Effector CD4-positive, alpha-beta T cell (primary cell): ENCODE results near the gene FCN2. TPM values are rescaled to one million over a fixed set of nuclear protein-coding genes. Genes with fewer than 3 reads are reported as not detected.

Experiments used
- DNase-seq: peaks from one replicate; pipeline ENCODE4 v3.0.0-alpha.2; 2020
- total RNA-seq: gene quantifications from one replicate; lab custom pipeline; 2026; lab: John Stamatoyannopoulos, UW

FCN2 gene
- total RNA-seq, result not detected

DNA sequence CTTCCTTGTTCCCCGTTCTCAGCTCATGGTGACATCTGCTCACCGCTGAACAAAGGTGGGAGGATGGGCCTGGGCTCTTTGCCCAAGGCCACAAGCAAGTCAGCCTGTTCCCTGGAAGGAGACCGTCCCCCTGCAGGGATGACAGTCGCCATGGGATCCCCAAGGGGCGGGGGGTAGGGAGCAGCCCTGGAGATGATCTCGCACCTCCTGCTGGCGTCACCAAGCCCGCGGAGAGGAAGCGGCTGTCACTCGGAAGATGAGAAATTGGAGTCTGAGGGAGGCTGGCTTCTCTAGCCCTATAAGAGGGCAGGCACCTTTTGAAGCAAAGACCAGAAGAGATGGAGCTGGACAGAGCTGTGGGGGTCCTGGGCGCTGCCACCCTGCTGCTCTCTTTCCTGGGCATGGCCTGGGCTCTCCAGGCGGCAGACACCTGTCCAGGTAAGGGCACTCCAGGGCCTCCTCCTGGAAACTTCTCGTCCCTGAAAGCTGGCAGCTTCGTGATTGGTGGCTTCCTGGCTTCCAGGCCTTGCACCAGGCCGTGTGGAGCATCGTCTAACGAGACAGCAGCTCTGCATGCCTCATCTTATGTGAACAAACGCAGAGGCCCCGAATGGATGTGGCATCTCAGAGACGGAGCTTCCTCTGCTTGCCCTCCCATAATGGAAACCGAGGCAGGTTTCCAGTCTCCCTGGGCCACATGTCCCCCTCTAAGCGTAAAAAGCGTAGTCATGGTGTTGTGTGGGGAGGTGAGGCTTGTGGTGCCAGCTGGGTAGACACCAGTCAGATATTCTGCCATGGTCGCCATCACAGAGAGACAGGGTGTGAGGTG lies at the start of gene FCN2:
Gene FCN2 (plus strand): TSS at position 327 of the 829 bp plus-strand sequence. CDS start 12 bp downstream, at position 339.
- DNase-seq, result no peak

DNA sequence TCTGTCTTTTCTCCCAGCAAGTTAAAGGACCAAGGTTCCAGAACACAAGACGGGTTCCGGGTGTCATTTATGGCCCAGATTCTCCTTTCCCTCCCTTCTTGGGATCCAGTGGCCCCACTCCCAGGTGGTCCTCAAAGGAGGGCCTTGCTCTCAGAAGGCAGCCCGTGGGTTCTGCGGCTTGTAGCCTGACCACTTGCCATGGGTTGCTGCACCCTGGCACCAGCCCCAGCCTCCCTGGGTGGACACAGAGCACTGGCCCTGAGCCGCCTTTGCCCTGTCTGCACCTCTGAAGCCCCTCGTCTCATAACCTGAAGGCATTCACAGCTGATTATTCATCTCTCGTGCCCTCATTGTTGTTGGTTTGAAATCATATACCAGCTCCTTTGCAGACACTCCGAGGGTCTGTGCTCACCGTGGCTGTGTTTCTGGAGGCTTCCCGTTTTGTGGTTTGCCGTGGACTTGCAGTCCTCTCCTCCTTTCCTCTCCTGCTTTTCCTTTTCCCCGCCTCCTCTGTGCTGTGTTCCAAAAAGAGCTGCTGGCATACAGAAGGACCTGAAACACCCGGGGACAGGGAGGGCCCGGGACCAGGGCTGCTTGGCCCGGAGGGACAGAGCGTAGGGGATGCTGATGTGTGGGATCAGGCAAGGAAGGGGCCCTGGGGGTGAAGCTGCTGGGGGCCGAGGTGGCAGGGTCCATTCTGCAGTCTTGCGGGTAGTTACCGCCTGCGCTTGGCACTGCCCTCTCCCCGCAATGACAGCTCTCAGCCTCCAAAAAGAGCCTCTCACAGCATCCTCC lies 49.5 kb upstream of the FCN2 start:
- DNase-seq, result no peak

DNA sequence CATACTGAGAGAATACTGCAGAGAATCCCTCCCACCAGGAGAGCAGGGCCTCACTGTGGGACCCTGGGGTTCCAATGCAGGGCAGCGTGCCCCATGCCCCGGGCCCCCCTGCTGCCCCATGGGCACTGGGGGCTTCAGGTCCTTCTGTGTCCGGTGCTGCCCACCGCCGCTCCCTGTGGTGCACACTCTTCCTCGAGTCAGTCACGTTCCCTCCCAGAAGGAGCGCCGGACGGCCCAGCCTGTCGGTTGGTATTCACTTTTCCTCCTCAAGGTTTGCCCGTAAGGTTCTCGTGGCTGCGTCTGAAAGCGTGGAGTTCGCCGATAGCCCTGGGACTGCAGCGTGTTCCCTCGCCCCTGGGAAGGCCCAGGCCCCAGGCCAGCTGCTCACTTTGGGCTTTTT lies 48.1 kb upstream of the FCN2 start:
- DNase-seq, result no peak

DNA sequence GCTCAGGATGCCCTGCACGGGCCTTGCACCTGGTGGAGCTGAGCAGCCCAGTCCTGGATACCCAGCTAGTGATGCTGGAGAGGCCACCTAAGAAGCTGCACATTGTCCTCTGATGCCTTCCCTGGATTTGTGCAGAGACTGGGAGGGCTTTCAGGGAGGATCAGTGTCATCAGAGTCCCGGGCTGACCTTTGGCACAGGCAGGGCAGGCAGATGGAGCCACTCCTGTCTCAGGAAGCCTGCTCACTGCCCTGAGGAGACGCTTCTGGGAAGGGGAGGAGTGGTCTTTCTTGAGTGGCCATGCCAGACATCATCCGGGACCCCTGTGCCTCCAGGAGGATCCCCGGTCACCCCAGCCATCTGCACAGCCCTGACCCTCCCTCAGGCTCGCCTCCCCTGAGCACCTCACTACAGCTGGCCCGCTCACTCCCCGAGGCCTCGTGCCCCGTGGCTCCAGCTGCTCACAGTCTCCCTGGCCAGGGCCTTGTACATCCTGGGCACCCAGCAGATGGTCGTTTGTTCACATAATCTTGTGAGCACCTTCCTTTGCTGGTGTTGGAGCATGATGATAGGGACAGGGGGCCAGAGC lies 47.2 kb upstream of the FCN2 start:
- DNase-seq, result no peak

DNA sequence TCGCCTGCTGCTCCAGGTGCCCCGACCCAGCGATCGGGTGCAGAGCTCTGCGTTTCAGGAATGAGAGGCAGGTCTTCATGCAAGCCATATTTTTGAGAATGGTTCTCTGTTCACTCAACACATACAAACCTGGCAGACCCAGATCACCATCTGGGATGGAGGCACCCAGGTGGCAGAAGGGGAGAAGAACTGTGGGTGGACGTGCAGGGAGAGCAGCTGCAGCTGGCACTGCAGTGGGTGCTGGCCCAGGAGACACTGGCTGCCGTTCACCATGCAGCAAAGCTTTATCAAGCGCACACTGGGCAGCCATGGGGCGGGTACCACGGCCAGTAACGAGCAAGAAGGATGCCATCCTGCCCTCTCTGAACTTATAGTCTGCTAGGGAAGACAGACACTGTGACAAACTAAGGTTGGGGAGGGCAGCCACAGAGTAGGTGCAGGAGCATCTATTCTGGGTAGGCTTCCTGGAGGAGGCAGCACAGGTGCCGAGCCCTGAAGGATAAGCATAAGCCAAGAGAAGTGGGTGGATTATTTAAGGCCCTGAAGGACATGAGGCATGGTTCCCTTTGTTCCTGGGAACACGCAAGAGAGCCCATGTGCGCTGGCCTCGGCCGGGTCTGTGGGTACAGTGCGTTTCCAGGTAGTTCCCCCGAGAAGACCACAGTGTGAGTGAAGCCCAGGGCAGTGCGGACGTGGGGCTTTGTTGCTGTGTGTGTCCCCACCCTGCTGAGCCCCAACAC lies 46.2 kb upstream of the FCN2 start:
- DNase-seq, result no peak

DNA sequence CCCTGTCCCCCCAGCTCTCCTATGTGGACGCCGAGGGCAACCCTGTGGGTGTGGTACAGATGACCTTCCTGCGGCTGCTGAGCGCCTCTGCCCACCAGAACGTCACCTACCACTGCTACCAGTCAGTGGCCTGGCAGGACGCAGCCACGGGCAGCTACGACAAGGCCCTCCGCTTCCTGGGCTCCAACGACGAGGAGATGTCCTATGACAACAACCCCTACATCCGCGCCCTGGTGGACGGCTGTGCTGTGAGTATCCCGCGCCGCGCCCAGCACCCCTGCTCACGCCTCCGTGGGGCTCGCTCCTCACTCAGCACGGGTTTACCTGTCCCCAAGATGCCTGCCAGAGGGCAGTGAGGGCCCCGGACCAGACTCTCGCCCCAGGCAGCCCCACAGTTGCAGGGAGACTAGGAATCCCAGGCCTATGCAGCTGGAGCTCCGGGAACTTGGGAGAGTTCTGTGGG lies 45.6 kb upstream of the FCN2 start:
- DNase-seq, result no peak

DNA sequence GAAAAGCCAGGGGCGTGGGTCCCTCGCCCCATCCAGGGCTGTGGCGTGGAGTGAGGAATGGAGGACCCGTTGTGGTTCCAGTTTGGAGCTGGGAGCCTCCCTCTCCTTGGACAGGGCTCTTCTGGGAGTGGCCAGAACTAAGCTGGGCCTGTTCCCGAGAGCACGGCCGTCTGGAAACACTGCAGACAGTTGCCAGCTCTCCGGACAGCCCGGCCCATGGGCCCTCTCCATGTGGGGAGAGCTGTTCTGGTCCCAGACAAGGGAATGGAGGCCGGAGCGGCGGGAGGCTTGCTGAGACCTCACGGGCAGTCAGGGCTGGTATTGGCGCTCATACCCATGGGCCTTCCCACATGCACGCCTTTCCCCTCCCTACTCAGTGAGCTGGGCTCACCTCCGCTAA lies 45.2 kb upstream of the FCN2 start:
- DNase-seq, result no peak

DNA sequence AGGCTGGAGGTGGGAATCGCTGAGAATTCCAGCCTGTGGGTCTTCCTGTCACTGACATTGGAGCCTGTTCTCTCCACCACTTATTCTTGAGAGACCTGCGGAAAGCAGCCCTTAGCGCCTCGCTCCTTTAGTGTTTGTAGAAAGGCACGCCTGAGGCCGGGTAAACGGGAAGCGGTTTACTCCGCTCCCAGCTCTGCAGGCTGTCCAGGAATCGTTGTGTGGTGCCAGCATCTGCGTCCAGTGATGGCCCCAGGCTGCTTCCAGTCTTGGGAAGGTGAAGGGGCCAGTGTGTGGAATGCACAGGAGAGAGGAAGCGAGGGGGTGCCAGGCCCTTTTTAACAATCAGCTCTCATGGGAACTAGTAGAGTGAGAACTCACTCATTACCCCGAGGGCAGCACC lies 44.6 kb upstream of the FCN2 start:
- DNase-seq, result no peak

DNA sequence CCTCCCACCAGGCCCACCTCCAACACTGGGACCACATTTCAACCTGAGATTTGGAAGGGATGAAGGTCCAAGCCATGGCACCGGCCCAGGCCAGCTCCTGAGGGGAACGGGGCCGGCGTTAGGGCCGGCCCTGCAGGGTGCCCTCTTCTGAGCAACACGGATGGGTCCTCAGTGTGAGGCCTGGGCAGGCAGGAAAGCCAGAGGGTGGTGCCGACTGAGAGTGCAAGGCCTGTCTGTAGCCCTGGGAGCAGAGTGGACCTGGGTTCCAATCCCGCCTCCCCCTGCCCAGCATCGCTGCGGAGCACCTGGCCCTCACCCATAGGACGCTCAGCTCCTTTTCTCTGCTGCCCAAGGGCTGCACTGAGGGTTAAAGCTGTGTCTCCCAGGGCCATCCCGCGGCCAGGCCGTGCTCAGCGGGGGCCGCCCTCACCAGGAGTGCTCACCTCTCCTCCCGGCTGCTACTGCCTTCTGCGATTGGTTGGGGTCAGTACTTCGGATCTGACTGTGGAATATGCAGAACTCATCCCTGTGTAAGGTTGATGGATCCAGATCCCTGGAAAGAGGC lies 44.1 kb upstream of the FCN2 start:
- DNase-seq, result no peak

DNA sequence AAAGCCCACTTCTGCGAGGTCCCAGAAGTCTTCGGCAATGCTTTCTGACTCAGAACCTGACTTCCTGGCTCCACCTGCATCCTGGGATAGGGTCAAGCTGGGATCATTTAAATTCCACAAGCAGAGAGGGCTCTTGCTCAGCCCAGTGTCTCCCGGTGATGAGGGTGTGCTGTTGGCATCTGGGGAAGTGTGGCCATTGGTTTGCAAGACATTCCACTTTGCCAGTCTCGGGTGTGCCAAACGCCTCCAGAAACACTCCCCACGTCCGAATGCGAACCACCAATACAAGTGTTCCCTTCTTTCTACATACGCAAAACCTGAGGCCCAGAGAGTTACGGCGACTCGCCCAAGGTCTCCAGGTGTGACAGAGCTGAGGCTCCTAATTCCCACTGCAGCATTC lies 43.1 kb upstream of the FCN2 start:
- DNase-seq, result no peak

DNA sequence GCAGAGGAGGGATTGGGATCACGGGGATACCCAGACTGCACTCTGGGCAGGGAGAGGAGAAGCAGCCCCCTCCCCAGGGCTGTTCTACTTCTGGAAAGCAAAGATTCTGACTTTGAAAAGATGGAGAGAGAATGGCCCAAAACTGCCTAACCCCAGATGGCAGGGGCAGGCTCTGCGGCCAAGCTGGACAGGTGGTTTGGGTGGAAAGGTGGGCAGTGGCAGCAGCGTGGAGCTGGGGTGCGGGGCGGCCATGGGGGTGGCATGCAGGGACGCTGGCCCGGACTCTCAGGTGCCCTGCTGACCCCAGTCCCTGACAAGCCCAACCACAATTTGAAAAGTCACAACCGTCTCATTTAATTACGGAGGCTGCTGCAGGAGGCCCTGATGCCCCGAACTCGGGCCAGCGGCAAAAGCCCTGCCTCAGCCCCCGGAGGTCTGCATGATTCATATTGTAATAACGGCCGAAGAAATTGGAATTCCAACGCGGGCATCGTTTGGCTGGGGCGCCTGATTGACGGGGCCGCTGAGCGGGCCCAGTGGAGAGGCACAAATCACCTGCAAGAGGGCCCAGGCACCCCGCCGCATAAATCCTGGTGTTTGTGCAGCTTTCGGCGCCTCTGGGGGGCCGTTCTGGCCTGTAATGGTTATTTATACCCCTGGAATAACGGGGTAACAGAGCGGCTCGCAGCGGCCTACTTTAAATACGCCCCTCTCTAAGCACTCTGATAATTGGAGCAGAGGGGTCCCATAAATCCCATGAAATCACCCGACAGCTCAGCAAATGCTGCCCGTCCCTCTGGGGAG lies 41.8 kb upstream of the FCN2 start:
- no peak for DNase-seq

DNA sequence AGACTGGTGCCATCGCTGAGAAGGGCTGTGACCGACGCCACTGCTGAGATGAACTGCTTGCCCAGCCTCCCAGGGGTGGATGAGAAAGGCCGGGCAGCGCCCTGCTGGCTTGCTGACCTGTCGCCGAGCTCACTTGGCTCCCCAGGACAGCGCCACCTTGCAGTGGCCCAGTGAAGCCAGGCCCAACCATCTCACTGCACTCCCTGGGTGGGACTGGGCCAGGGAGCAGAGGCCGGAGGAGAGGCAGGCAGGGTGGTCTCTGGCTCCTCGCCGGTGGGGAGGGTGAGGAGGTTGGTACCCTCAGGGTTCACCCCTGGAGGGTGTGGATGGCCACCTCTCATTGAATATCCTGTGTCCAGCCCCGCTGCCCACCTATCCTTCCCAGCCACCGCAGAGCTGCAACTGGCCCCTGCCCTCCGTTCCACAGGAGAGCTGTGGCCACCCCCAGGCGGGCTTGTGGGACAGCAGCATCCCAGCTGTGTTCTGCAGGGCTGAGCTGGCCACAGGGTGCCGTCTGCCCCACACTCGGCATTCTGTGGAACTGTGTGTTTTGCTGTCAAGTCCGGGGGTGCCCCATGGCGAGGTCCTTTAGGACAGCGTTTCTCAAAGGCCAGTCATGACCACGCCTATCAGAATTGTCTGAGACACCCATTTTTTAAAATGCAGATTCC lies 41.0 kb upstream of the FCN2 start:
- DNase-seq, result no peak

DNA sequence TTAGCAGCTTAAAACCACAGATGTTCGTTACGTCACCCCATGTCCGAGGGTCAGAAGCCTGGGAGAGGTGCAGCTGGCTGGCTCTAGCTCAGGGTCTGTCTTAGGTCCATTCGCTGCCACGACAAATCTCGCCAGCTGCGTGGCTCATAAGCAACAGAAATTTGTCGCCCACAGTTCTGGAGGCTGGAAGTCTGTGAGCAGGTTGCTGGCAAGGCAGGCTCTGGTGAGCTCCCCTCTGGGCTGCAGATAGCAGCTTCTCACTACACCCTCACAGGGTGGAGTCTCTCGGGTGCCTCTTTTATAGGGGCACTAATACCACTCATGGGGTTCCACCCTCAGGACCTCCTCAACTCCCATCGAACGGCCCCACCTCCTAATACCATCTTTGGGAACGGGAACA lies 40.1 kb upstream of the FCN2 start:
- no peak for DNase-seq

DNA sequence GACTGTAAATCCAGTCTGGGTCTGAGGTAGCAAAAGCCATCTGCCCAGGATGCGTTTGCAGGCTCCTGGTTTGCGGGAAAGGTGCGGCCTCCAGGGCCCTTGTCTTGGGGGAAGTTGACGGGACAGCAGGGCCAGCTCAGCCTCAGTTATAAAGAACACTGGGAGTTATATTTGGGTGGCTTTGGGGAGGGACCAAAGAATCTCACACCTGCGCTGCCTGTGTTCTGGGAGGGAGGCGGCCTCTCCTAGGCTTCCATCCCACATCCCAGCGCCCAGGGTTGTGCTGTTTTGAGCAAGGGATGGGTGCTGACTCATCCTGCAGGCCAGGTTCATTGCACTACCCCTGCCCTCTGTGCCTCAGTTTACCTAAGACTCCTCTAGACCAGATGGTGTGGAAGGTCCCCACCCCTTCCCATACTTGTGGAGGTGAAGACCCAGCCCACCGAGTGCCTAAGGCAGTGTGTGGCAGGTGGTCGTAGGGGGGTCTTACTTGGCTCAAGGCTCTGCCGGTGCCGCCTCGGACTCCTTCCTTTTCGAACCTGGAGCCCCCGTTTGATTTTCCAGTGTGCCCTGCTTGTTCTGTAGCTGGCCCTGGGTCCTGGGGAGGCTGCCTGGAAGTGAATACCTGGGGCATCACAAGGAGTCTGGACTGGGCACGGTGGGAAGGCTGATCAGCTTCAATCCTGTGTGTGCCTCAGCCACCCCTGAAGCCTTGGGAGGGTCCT lies 39.3 kb upstream of the FCN2 start:
- DNase-seq, result no peak

DNA sequence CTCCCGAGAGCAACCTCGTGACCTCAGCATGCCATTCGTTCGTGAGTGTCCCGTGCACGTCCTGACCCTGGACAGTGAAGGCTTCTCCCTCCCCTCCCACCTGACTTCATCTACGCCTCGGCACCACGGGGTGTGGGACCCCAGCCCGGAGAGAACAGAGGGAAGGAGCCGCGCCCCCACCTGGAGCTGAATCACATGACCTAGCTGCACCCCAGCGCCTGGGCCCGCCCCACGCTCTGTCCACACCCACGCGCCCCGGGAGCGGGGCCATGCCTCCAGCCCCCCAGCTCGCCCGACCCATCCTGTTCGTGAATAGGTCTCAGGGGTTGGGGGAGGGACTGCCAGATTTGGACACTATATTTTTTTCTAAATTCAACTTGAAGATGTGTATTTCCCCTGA lies 38.3 kb upstream of the FCN2 start:
- DNase-seq, result no peak

DNA sequence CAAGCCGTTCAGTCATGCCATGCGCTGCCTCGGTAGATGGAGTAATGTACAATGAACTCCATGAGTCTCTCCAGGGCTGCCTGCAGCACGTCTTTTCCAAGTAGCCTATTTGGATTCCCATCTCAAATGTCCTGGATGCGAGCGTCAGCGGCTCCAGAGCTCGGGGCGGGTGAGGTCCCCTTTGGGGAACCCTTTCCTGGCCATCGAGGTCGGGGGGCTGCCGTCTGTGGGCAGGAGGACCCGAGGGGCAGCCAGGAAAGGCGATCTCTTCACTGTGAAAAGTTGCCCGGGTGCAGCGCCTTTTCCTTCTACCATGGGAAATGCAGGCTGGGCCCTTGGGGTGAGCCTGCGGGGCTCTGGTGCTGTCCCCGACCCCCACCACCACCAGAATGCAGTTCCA lies 36.9 kb upstream of the FCN2 start:
- DNase-seq, result no peak

DNA sequence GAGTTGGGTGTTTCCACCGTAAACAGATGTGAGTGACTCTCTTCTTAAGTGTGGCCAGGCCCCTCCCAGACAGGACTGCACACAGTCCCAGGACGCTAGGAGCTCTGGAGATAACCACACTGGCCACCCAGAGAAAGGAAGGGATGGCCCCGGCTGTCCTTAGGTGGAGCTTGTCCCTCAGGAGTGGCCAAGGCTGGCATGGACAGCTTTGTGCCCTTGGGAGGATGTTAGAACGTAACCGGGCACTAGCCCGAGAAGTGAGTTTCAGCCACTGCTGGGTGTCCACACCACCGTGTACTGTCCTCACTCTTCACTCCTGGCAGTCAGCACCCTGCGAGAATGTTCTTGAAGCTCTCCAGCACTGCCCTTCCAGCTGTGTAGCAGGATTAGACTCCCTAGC lies 35.8 kb upstream of the FCN2 start:
- no peak for DNase-seq

DNA sequence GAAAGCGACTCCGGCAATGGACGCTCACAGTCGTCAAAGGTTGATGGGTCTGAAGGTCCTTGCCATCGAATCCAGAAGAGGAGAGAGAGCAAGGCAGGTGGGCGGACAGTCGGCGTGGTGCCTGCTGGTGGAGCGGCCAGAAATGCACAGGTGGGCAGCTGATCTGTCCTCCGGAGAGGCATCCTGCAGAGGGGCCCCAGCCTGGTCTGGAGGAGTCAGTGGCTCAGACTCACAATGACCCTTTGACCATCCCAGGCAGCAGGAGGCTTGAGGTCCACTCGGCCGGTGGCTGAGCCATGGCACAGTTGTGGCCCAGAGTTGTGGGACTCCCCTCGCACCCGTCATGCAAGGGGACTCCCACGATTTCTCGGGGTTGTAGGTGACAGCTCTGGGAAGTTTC lies 34.4 kb upstream of the FCN2 start:
- DNase-seq, result no peak

DNA sequence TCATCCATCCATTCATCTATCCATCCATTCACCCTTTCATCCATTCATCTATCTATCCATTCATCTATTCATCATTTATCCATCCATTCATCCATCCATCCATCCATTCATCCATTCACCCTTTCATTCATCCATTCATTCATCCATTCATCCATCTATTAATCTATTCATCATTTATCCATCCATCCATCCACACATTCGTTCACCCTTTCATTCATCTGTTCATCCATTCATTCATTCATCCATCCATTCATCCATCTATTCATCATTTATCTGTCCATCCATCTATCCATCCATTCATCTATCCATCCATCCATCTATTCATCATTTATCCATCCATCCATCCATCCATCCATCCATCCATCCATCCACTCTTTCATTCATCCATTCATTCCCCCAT lies 33.9 kb upstream of the FCN2 start:
- no peak for DNase-seq

DNA sequence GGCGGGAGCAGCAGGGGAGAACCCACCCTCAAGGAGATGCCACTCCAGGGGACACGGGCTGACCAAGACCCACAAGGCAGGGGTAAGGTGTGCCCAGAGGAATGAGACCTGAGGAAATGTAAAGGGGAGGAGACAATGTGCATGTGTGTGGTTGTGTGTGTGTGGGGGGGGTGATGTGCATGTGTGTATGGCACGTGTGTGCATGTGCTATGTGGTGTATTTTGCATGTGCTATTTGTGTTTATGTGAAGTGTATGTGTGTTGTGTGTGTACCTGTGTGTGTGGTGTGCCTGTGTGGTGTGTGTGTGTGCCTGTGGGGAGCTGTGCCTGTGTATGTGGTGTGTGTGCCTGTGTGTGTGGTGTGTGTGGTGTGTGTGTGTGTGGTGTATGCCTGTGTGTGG lies 33.5 kb upstream of the FCN2 start:
- DNase-seq, result no peak
